OCI-LY7 (cell line): ENCODE results near the gene SETD7. TPM values are rescaled to one million over a fixed set of nuclear protein-coding genes. Genes with fewer than 3 reads are reported as not detected.

ENCODE experiments used
- BruUV-seq: library from RNA; stranded (reverse); fragments of 400-500 nt; replicated peaks from 2 replicates; lab custom pipeline; 2021; lab: Mats Ljungman, UMichigan
- CTCF ChIA-PET: fragments of 300-600 bp; sonication (Branson Sonifier 250); formaldehyde crosslinking; loops from one replicate; lab custom pipeline; 2022; ENCODE audit warnings: antibody characterized with exemption; ENCODE audit not compliant: unreplicated experiment; lab: Charles Lee
- POLR2A ChIA-PET: fragments of 300-600 bp; sonication (Branson Sonifier 250); formaldehyde crosslinking; loops from one replicate; lab custom pipeline; 2022; ENCODE audit warnings: antibody characterized with exemption; lab: Charles Lee
- DNase-seq: peaks from one replicate; pipeline ENCODE4 v3.0.0-alpha.2; 2015; ENCODE audit warnings: low spot score
- H2AFZ ChIP-seq: fragments of 200-600 bp; sonication (generic), shearing (Covaris generic); 2 replicates; pipeline ENCODE4 v1.6.1; 2014; ENCODE audit warnings: mild to moderate bottlenecking, antibody characterized with exemption, low read length, moderate library complexity
- H3K27ac ChIP-seq: fragments of 200-600 bp; sonication (generic); 2 replicates; pipeline ENCODE4 v1.5.1; 2014; ENCODE audit warnings: mixed run types, low read depth, mild to moderate bottlenecking, moderate library complexity, low read length, inconsistent platforms; ENCODE audit not compliant: poor library complexity, severe bottlenecking
- H3K36me3 ChIP-seq: fragments of 200-600 bp; sonication (generic); 2 replicates; pipeline ENCODE4 v1.6.1; 2014; ENCODE audit warnings: mild to moderate bottlenecking, antibody characterized with exemption, low read length, moderate library complexity, mixed read lengths; ENCODE audit not compliant: insufficient read depth
- H3K4me1 ChIP-seq: fragments of 200-600 bp; sonication (generic); 2 replicates; pipeline ENCODE4 v1.5.1; 2014; ENCODE audit warnings: mild to moderate bottlenecking, low read length; ENCODE audit not compliant: insufficient read depth, poor library complexity, severe bottlenecking
- H3K4me2 ChIP-seq: fragments of 200-600 bp; sonication (generic); 2 replicates; pipeline ENCODE4 v1.6.1; 2014; ENCODE audit warnings: mild to moderate bottlenecking, low read length
- H3K4me3 ChIP-seq: fragments of 200-600 bp; sonication (generic); 2 replicates; pipeline ENCODE4 v1.5.1; 2014; ENCODE audit warnings: mild to moderate bottlenecking, low read depth, low read length; ENCODE audit not compliant: poor library complexity, severe bottlenecking
- H3K79me2 ChIP-seq: fragments of 200-600 bp; sonication (generic); 2 replicates; pipeline ENCODE4 v1.6.1; 2016; ENCODE audit warnings: low read depth, mild to moderate bottlenecking, low read length, moderate library complexity, mixed read lengths; ENCODE audit not compliant: insufficient read depth
- H3K9me2 ChIP-seq: fragments of 200-600 bp; sonication (generic); 2 replicates; pipeline ENCODE4 v1.6.1; 2016; ENCODE audit warnings: mild to moderate bottlenecking, low read length, mixed read lengths; ENCODE audit not compliant: insufficient read depth
- H3K9me3 ChIP-seq: fragments of 200-600 bp; sonication (generic); 2 replicates; pipeline ENCODE4 v1.6.1; 2014; ENCODE audit warnings: mild to moderate bottlenecking, mixed run types, low read length, mixed read lengths
- H4K20me1 ChIP-seq: fragments of 200-600 bp; sonication (generic); 2 replicates; pipeline ENCODE4 v1.6.1; 2014; ENCODE audit warnings: mild to moderate bottlenecking, antibody characterized with exemption, low read length, moderate library complexity, mixed read lengths; ENCODE audit not compliant: insufficient read depth
- CTCF ChIP-seq: fragments of 200-600 bp; sonication (generic); conservative IDR thresholded peaks from 2 replicates; pipeline ENCODE4 v1.5.1; 2014; ENCODE audit warnings: mild to moderate bottlenecking, antibody characterized with exemption, low read length, moderate library complexity, mixed read lengths
- EZH2phosphoT487 ChIP-seq: fragments of 200-600 bp; sonication (generic); IDR thresholded peaks from 2 replicates; pipeline ENCODE4 v1.6.1; 2018; ENCODE audit warnings: low read depth, borderline replicate concordance, mild to moderate bottlenecking, mixed run types, antibody characterized with exemption, low read length, moderate library complexity, mixed read lengths
- intact Hi-C: fragments of 100-400 bp; cut with micrococcal nuclease; formaldehyde crosslinking; loops from one replicate; pipeline ENCODE4 v1.10.0; 2022; ENCODE audit not compliant: unreplicated experiment
- total RNA-seq, 2 experiments: library from RNA; depleted of rRNA in 1 of 2; stranded (reverse); fragments of >200 nt in 1 of 2; shearing (Covaris generic) in 1 of 2; gene quantifications; 2 replicates each; pipeline ENCODE4 v1.2.3, GENCODE V29; 2014 to 2022

SETD7 gene
- total RNA-seq, 2 experiments from 2014 or later: 17.6 to 37.3 TPM

DNA sequence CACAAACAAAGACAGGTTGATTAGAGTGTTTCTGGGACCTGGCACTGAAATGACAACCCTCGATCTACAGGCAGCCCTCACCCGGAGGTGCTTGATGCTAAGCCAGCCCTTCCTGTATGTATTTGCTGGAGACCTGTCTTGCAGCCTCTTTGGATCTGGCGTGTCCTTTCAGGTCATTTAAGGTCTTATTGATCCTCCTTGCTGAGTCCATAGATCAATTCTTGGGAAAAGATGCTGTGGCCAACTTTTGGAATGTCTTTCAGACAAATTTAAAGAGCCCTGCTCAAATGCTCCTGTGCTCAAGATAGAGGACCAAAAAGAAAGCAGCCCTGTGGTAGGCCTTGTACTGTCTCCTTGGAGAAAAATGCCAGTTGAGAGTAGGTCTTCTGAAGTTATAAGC lies 6.8 kb upstream of the SETD7 start:
- Histone ChIP-seq H3K79me2 (no peaks in the 10 kb centered on the region), H3K9me2 (no peaks in the 10 kb centered on the region), H3K4me1 (peaks cover 36% of the 10 kb centered on the region), H3K9me3 (no peaks in the 10 kb centered on the region), H3K4me2 (no peak overlapping the region), H3K27ac (no peak overlapping the region), H3K4me3 (no peak overlapping the region), H3K36me3 (no peaks in the 10 kb centered on the region), H2AFZ (no peak overlapping the region), H4K20me1 (no peaks in the 10 kb centered on the region)
- no peak for DNase-seq
- ChIA-PET POLR2A (no interaction called here), CTCF (no interaction called here)
- TF ChIP-seq CTCF (no peak), EZH2phosphoT487 (no peak)
- intact Hi-C loops: no loop called here
- no TSS peak for BruUV-seq

DNA sequence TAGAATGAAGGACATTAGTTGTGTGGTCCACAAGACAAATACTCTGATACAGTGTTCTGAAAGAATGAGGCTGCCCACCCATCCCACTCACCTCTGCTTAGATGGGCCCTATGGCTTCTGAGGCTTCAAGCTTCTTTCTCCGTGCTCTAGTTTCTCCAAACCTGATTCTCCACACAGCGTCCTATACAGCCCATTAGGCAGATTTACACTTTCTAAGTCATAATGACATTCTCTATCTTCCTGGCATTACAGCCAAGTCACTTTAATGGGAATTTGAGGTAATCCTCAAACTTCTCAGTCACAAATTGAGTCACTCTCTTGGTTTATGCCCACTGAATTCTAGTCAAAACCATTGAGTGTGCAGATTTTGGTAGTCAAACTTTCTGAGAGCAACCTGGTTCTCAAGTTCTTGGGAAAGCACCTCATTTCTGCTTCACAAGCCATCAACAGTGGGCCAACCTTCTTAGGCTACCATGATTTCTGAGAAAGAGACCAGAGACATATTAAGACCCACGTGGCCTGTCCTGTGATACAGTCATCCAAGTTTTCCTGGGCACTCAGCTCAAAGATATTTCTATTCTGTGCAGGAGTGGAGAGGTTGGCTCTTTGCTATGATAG lies 6.2 kb upstream of the SETD7 start:
- Histone ChIP-seq H3K9me2 (no peaks in the 10 kb centered on the region), H3K79me2 (no peaks in the 10 kb centered on the region), H3K4me1 (peaks cover 42% of the 10 kb centered on the region), H4K20me1 (no peaks in the 10 kb centered on the region), H2AFZ (no peak overlapping the region), H3K9me3 (no peaks in the 10 kb centered on the region), H3K4me3 (no peak overlapping the region), H3K36me3 (no peaks in the 10 kb centered on the region), H3K27ac (no peak overlapping the region), H3K4me2 (no peak overlapping the region)
- BruUV-seq: no TSS peak
- TF ChIP-seq CTCF (no peak), EZH2phosphoT487 (no peak)
- no peak for DNase-seq
- intact Hi-C loops: no loop called here
- ChIA-PET CTCF (no interaction called here), POLR2A (no interaction called here)

DNA sequence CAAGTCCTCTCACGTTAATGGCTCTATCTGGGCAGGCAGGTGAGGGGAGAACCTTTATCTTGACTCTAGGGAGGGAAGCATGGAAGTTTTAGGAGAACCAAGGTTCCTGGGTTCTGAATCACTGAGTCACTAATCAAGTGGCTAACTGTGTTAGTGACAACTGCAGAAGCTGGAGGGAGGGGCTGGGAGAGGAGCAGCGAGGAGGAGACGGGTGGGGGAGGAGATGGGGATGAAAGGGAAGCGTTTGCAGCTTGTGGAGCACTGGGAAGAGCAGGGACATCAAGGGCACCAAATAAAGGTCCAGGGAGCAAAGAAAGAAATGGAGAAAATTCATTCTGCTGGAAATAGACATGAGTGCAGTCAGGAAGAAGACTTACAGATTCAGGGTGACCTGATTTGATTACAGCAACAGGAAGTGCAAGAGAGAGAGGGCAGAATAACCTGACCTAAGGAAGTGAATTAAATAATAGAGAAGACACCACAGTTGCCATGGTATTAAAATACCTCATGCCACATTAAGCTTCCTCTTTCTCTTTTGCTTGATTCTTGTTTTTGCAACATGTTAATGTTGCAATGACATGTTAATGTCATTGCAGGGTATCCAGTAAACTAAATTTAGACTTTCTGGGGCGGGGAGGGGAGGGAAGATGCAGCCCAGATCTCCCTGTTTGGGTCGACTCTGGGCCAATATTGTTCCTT lies 4.5 kb upstream of the SETD7 start:
- H3K36me3 ChIP-seq: no peaks in the 10 kb centered on the region
- peaks cover 43% of the 10 kb centered on the region for H3K4me1 ChIP-seq
- H3K27ac ChIP-seq: peak overlapping the region; percentile 87
- ChIA-PET POLR2A (interaction anchor here (0.5 to 1.5 kb wide), 14 partner anchors 11 to 1254 kb away, joined by 3 to 7 read pairs (median 3); partner anchors contain the start of gene MGST2), CTCF (interaction anchor here (0.6 to 0.7 kb wide), 2 partner anchors 265 to 484 kb away, joined by 3 to 14 read pairs; no protein-coding TSS in a partner anchor)
- no peaks in the 10 kb centered on the region for H4K20me1 ChIP-seq
- H3K4me2 ChIP-seq: peak overlapping the region; percentile 69
- H3K9me3 ChIP-seq: no peaks in the 10 kb centered on the region
- TF ChIP-seq EZH2phosphoT487 (no peak), CTCF (no peak)
- H3K9me2 ChIP-seq: no peaks in the 10 kb centered on the region
- H2AFZ ChIP-seq: peak overlapping the region; percentile 63; the same call in 1 of the 2 replicates
- H3K4me3 ChIP-seq: peak overlapping the region; percentile 59
- intact Hi-C loops: no loop called here
- peak; percentile 86 for DNase-seq
- no TSS peak for BruUV-seq
- no peaks in the 10 kb centered on the region for H3K79me2 ChIP-seq
